Fibroblast of villous mesenchyme (primary cell): Measurements from ENCODE around the gene CYP27B1. TPM values are rescaled to one million over a fixed set of nuclear protein-coding genes. Genes with fewer than 3 reads are reported as not detected.
A peak's percentile ranks its signal among the peaks of the same experiment; 100 is the strongest.

ENCODE experiments used
- DNase-seq: peaks from one replicate; pipeline ENCODE4 v3.0.0-alpha.2; 2010; ENCODE audit warnings: low read depth
- H3K4me3 ChIP-seq: 2 replicates; pipeline ENCODE4 v1.5.1; 2011; ENCODE audit warnings: low read depth, mild to moderate bottlenecking, low read length
- CTCF ChIP-seq: IDR thresholded peaks from 2 replicates; pipeline ENCODE4 v1.5.1; 2012; ENCODE audit warnings: low read depth, mild to moderate bottlenecking, low read length; ENCODE audit not compliant: insufficient read depth
- total RNA-seq: library from RNA; depleted of rRNA; stranded (reverse); fragments of >200 nt; gene quantifications from 2 replicates; pipeline ENCODE4 v1.2.3, GENCODE V29; 2012

Gene CYP27B1
- total RNA-seq, 1 donor, result 3.0 TPM

DNA sequence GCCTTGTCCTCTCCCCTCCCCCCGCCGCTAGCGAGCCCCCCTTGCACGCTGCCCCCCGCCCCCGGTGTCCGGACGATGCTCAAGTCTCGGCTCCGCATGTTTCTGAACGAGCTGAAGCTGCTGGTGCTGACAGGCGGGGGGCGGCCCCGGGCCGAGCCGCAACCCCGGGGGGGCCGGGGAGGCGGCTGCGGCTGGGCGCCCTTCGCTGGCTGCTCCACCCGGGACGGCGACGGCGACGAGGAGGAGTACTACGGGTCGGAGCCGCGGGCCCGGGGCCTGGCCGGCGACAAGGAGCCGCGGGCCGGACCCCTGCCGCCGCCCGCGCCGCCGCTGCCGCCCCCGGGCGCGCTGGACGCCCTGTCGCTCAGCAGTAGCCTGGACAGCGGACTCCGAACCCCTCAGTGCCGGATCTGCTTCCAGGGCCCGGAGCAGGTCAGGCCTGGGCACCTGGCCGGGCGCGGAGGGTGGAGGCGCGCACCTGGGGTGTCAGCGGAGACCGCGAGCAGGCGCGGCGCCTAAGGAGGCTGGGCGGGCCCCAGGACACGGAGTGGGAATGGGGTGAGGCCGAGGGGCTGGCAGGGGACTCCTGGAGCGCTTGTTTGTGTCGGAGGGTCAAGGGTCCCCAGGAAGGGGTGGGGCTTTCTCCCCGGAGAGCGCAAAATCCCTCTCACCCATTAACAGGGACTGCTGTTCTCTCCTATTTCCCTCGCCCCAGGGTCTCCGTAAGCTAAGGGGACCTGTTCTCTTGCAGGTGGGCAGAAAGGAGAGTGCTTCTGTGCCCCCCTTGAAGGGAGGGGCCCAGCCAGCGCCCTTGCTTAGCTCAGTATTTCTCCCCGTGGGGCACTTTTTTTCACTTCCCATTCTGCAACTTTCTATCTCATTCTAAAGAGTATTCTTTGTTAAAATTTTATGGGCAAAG lies 11.2 kb downstream of the CYP27B1 start:
- no peak for DNase-seq

DNA sequence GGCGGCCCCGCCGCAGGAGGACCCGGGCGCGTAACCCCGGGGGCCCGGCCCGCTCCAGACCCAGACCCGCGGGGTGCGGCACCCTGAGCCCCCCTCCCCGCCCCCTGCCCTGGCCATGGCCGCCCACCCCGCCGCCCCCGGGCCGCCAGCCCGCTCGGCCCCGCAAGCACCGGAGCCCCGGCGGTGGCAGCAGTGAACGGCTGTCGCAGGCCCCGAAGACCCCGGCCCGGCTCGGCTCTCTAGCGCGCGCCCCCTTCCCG lies 11.8 kb downstream of the CYP27B1 start:
- no peak for DNase-seq

More for the DNA sequence above, 11.2 kb downstream of the CYP27B1 start:
- TF ChIP-seq CTCF, result no peak
- peak overlapping the region; percentile 59 for H3K4me3 ChIP-seq

GRCh38 chr12:57754411-57755193 lies 12.3 kb downstream of the CYP27B1 start, which contains the start of gene MARCHF9:
Gene MARCHF9, plus strand, starts transcription at chr12:57755103. Its CDS starts 426 bp downstream, at chr12:57755529.
- DNase-seq, result no peak
- TF ChIP-seq CTCF, result no peak
- peak within 1 kb of the TSS; percentile 59 for H3K4me3 ChIP-seq

More for the DNA sequence above, 11.8 kb downstream of the CYP27B1 start:
- peak overlapping the region; percentile 59 for H3K4me3 ChIP-seq
- TF ChIP-seq CTCF, result no peak

DNA sequence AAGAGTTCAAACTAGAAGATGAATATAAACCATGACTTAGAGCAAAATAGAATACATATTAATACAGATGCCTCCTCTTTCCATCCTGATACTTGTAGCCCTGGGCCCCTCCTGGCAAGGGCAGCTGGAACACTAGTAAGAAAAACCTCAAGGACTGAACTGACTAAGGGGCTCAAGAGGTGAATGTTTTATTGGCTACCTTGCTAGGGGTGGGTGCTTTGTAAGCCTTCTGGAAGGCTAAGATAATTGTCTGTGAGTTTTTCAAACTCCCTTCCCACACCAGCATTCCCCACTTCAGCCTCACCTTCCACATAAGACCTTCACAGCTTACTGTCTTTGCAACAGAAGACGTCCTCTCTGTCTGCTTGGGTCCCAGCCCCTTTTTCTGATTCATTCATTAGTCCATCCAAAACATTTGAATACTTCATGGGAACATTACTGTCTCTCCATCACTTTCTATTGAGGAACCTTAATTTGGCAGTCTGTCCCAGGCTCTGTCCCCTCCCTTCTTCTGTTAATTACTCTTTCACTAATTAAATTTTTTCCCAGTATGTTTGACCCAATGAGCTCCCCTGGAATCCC lies 13.0 kb downstream of the CYP27B1 start:
- H3K4me3 ChIP-seq, result no peak overlapping the region
- no peak for TF ChIP-seq CTCF
- no peak for DNase-seq

DNA sequence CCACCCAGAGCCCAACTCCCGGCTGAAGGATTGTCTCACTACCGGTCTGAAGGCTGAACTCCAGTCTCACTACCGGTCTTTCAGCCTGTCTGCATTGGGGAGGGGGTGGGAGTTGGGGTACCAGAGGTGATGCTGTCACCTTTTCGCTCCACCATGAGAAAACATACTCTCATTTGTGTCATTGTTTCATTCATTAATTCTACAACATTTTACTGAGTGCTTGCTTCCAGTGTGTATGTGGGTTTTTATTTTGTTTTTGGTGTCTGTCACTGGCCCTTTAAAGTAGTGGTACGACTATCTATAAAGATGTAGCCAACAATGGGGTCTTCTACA lies 14.2 kb downstream of the CYP27B1 start:
- no peak for DNase-seq
- no peak for TF ChIP-seq CTCF

GRCh38 chr12:57751788-57752667 lies 14.8 kb downstream of the CYP27B1 start, which contains the start of gene CDK4:
Gene CDK4, minus strand, starts transcription at chr12:57752310. Its CDS starts 593 bp downstream, at chr12:57751717.
- TF ChIP-seq CTCF, result no peak
- DNase-seq, result peak; percentile 100
- H3K4me3 ChIP-seq, result peak within 1 kb of the TSS; percentile 73

More for the DNA sequence above, 14.2 kb downstream of the CYP27B1 start:
- peak overlapping the region; percentile 39 for H3K4me3 ChIP-seq
